ENCODE data around the gene METTL23. TPM values are rescaled to one million over a fixed set of nuclear protein-coding genes. Genes with fewer than 3 reads are reported as not detected.

METTL23 gene
- total RNA-seq, 4 donors from 2014 or later: 11.2 to 34.1 (median 24.7) TPM; not detected in 1

- no peak for DNase-seq
- intact Hi-C loops (cut with DNase I; ENCODE audit: low total_unique reads): loop anchor here (5.0 kb wide), 1 partner anchor 34 kb away; no protein-coding TSS in a partner anchor
- in situ Hi-C loops (cut with MboI; ENCODE audit: low pct_ligation_motif_present in 1 of 4, low pct_unique_long_range_greater_than_20kb in 1 of 4, low sequenced_read_pairs in 3 of 4): loop anchor here in 1 of 4 donors (25.0 kb wide), 1 partner anchor 179 kb away; the partner anchor contains the start of genes CYGB and PRCD
These were observed 10.3 kb upstream of the METTL23 start for GRCh38 chr17:76716146-76716838.

GRCh38 chr17:76716839-76717215 is 9.8 kb upstream of the METTL23 start:
- intact Hi-C loops (cut with DNase I; ENCODE audit: low total_unique reads): loop anchor here (5.0 kb wide), 1 partner anchor 35 kb away; no protein-coding TSS in a partner anchor

More at GRCh38 chr17:76716146-76716838, 10.3 kb upstream of the METTL23 start:
- H3K4me1 ChIP-seq: peaks cover 3 to 32% (median 8%) of the 10 kb centered on the region in 4 donors
- peak overlapping the region; percentile 16 to 59 (median 51) for H3K27ac ChIP-seq
- no peaks in the 10 kb centered on the region for H3K9me3 ChIP-seq
- TF ChIP-seq POLR2AphosphoS5 (IDR thresholded peaks at IDR 0.05) (peak in 1 of 3 donors; percentile 27), EP300 (IDR thresholded peaks at IDR 0.05; ENCODE audit: low read depth) (no peak)
- H3K27me3 ChIP-seq: no peaks in the 10 kb centered on the region
- no peak overlapping the region for H3K4me3 ChIP-seq
- H3K36me3 ChIP-seq: peaks cover 0 to 69% (median 24%) of the 10 kb centered on the region in 4 donors
- 70% methylated on average over 6 to 13 of the region's 13 CpGs for WGBS, 2 donors (ENCODE audit: low coverage in 1 of 2)

GRCh38 chr17:76718516-76718915 is 8.1 kb upstream of the METTL23 start:
- TF ChIP-seq POLR2A (IDR thresholded peaks at IDR 0.05) (no peak), EP300 (IDR thresholded peaks at IDR 0.05; ENCODE audit: low read depth) (no peak), CTCF (IDR thresholded peaks at IDR 0.05) (no peak), POLR2AphosphoS5 (IDR thresholded peaks at IDR 0.05) (no peak)
- Histone ChIP-seq H3K9me3 (no peaks in the 10 kb centered on the region), H3K27me3 (no peaks in the 10 kb centered on the region), H3K4me3 (no peak overlapping the region), H3K36me3 (peaks cover 0 to 75% (median 30%) of the 10 kb centered on the region in 4 donors), H3K4me1 (peaks cover 0 to 34% (median 5%) of the 10 kb centered on the region in 4 donors), H3K27ac (no peak overlapping the region)
- DNase-seq: no peak
- 91 to 100% methylated on average over 1 to 16 of the region's 16 CpGs for WGBS, 2 donors (ENCODE audit: low coverage in 1 of 2)
- in situ Hi-C loops (cut with MboI; ENCODE audit: low pct_ligation_motif_present in 1 of 4, low pct_unique_long_range_greater_than_20kb in 1 of 4, low sequenced_read_pairs in 3 of 4): loop anchor here in 1 of 4 donors (25.0 kb wide), 1 partner anchor 181 kb away; the partner anchor contains the start of genes CYGB and PRCD
- intact Hi-C loops (cut with DNase I; ENCODE audit: low total_unique reads): loop anchor here (5.0 kb wide), 1 partner anchor 36 kb away; no protein-coding TSS in a partner anchor

More at GRCh38 chr17:76716839-76717215, 9.8 kb upstream of the METTL23 start:
- 64 to 77% methylated on average over 5 to 6 of the region's 6 CpGs for WGBS, 2 donors (ENCODE audit: low coverage in 1 of 2)
- H3K27ac ChIP-seq: peak overlapping the region; percentile 16 to 59 (median 48)
- no peak for DNase-seq
- no peaks in the 10 kb centered on the region for H3K27me3 ChIP-seq
- TF ChIP-seq CTCF (IDR thresholded peaks at IDR 0.05): no peak
- no peak for TF ChIP-seq POLR2AphosphoS5 (IDR thresholded peaks at IDR 0.05)
- TF ChIP-seq EP300 (IDR thresholded peaks at IDR 0.05; ENCODE audit: low read depth): no peak
- no peak for TF ChIP-seq POLR2A (IDR thresholded peaks at IDR 0.05)
- in situ Hi-C loops (cut with MboI; ENCODE audit: low pct_ligation_motif_present in 1 of 4, low pct_unique_long_range_greater_than_20kb in 1 of 4, low sequenced_read_pairs in 3 of 4): loop anchor here in 1 of 4 donors (25.0 kb wide), 1 partner anchor 180 kb away; the partner anchor contains the start of genes CYGB and PRCD
- H3K4me1 ChIP-seq: peaks cover 0 to 27% (median 3%) of the 10 kb centered on the region in 4 donors
- H3K4me3 ChIP-seq: no peak overlapping the region
- H3K36me3 ChIP-seq: peaks cover 0 to 74% (median 26%) of the 10 kb centered on the region in 4 donors
- no peaks in the 10 kb centered on the region for H3K9me3 ChIP-seq

GRCh38 chr17:76720211-76720610 is 6.4 kb upstream of the METTL23 start:
- Histone ChIP-seq H3K9me3 (no peaks in the 10 kb centered on the region), H3K27me3 (no peaks in the 10 kb centered on the region), H3K4me3 (no peak overlapping the region), H3K36me3 (peaks cover 0 to 78% (median 34%) of the 10 kb centered on the region in 4 donors), H3K27ac (no peak overlapping the region), H3K4me1 (peaks cover 16 to 41% (median 19%) of the 10 kb centered on the region in 4 donors)
- TF ChIP-seq EP300 (IDR thresholded peaks at IDR 0.05; ENCODE audit: low read depth): no peak
- TF ChIP-seq POLR2AphosphoS5 (IDR thresholded peaks at IDR 0.05): no peak
- TF ChIP-seq CTCF (IDR thresholded peaks at IDR 0.05): no peak
- TF ChIP-seq POLR2A (IDR thresholded peaks at IDR 0.05): no peak
- in situ Hi-C loops (cut with MboI; ENCODE audit: low pct_ligation_motif_present in 1 of 4, low pct_unique_long_range_greater_than_20kb in 1 of 4, low sequenced_read_pairs in 3 of 4): loop anchor here in 1 of 4 donors (25.0 kb wide), 1 partner anchor 183 kb away; the partner anchor contains the start of genes CYGB and PRCD
- no peak for DNase-seq
- intact Hi-C loops (cut with DNase I; ENCODE audit: low total_unique reads): loop anchor here (10.0 kb wide), 1 partner anchor 935 kb away; the partner anchor contains the start of gene UNK
- WGBS, 2 donors (ENCODE audit: low coverage in 1 of 2): 94% methylated on average over 9 of the region's 9 CpGs; no CpG with 5 or more reads in 1 of the 2 donors

Measured in transverse colon (tissue), 4 donors.